Esophagus squamous epithelium (tissue), 5 donors: Measurements from ENCODE around the gene DHRSX. TPM values are rescaled to one million over a fixed set of nuclear protein-coding genes. Genes with fewer than 3 reads are reported as not detected.

Experiments used
- DNase-seq: peaks from one replicate; lab custom pipeline; 2025; lab: John Stamatoyannopoulos, UW
- H3K27ac ChIP-seq, 4 donors: fragments of 200-600 bp; sonication (generic); one replicate each; pipeline ENCODE4 v1.5.1; 2016 to 2019; ENCODE audit warnings: mild to moderate bottlenecking in 1 of 4
- H3K27me3 ChIP-seq, 4 donors: fragments of 200-600 bp; sonication (generic); 1 replicate in 3 of 4; 2 replicates in 1 of 4; pipeline versions ENCODE4 v1.5.1 to v1.6.0; 2017 to 2021; ENCODE audit warnings: antibody characterized with exemption in 1 of 4
- H3K36me3 ChIP-seq, 3 donors: fragments of 200-600 bp; sonication (generic); one replicate each; pipeline ENCODE4 v1.5.1; 2016 to 2019
- H3K4me1 ChIP-seq, 3 donors: fragments of 200-600 bp; sonication (generic); one replicate each; pipeline ENCODE4 v1.5.1; 2017 to 2019
- H3K4me3 ChIP-seq, 4 donors: fragments of 200-600 bp; sonication (generic); 1 replicate in 3 of 4; 2 replicates in 1 of 4; pipeline ENCODE4 v1.5.1; 2016 to 2019; ENCODE audit warnings: mild to moderate bottlenecking in 2 of 4, moderate library complexity in 1 of 4
- H3K9me3 ChIP-seq, 3 donors: fragments of 200-600 bp; sonication (generic); one replicate each; pipeline ENCODE4 v1.5.1; 2016 to 2019
- CTCF ChIP-seq, 6 experiments: fragments of 450-650 bp in 4 of 6; fragments of 200-600 bp in 2 of 6; sonication (generic) in 2 of 6; IDR thresholded peaks; one replicate each; pipeline ENCODE4 v1.5.1; 2016 to 2019; ENCODE audit warnings: antibody characterized with exemption in 6 of 6, mild to moderate bottlenecking in 4 of 6, moderate library complexity in 4 of 6
- POLR2A ChIP-seq, 4 donors: fragments of 450-650 bp; IDR thresholded peaks; one replicate each; pipeline ENCODE4 v1.6.1; 2017; ENCODE audit warnings: antibody characterized with exemption in 4 of 4, mild to moderate bottlenecking in 4 of 4, moderate library complexity in 3 of 4
- WGBS, 2 donors: methylation state at CpG; one replicate each; pipeline ENCODE4 v1.1.5; 2018; 5-methylcytosine and 5-hydroxymethylcytosine counted together
- intact Hi-C: fragments of 100-400 bp; cut with DNase I; formaldehyde crosslinking; loops from one replicate; pipeline ENCODE4 v1.15.0; 2022
- total RNA-seq, 4 donors: library from RNA; depleted of rRNA; stranded (reverse); fragments of >200 nt; gene quantifications; one replicate each; pipeline ENCODE4 v1.1.0, GENCODE V29; 2016
- donor health status: DM: yes; HTN: yes; CAD: no.

The DHRSX gene
- total RNA-seq, 4 donors from 2014 or later, result 4.1 to 12.2 (median 8.0) TPM

GRCh38 chrX:2412131-2412530 lies 88.6 kb downstream of the DHRSX start:
- Histone ChIP-seq H3K27me3 (no peaks in the 10 kb centered on the region), H3K4me1 (peaks cover 0 to 6% (median 0%) of the 10 kb centered on the region in 3 donors), H3K27ac (no peak overlapping the region), H3K4me3 (no peak overlapping the region), H3K9me3 (peaks cover 0 to 3% (median 2%) of the 10 kb centered on the region in 3 donors), H3K36me3 (peaks cover 0 to 14% (median 0%) of the 10 kb centered on the region in 3 donors)
- no peak for TF ChIP-seq POLR2A (IDR thresholded peaks at IDR 0.05)
- no peak for TF ChIP-seq CTCF (IDR thresholded peaks at IDR 0.05)
- 87 to 93% methylated on average over 9 of the region's 9 CpGs for WGBS, 2 donors
- no peak for DNase-seq
- intact Hi-C loops, result no loop called here

- Histone ChIP-seq H3K27me3 (no peaks in the 10 kb centered on the region), H3K27ac (no peak overlapping the region), H3K4me1 (peaks cover 0 to 6% (median 0%) of the 10 kb centered on the region in 3 donors), H3K9me3 (peaks cover 0 to 8% (median 6%) of the 10 kb centered on the region in 3 donors), H3K4me3 (no peak overlapping the region), H3K36me3 (peaks cover 0 to 24% (median 0%) of the 10 kb centered on the region in 3 donors)
- intact Hi-C loops, result no loop called here
- WGBS, 2 donors, result 59 to 86% methylated on average over 2 to 7 of the region's 12 CpGs
- no peak for DNase-seq
- TF ChIP-seq CTCF (IDR thresholded peaks at IDR 0.05), result no peak
These were observed 90.3 kb downstream of the DHRSX start for GRCh38 chrX:2410279-2411020.

- Histone ChIP-seq H3K4me1 (peaks cover 0 to 6% (median 0%) of the 10 kb centered on the region in 3 donors), H3K4me3 (no peak overlapping the region), H3K27me3 (no peaks in the 10 kb centered on the region), H3K27ac (no peak overlapping the region), H3K9me3 (peaks cover 0 to 8% (median 6%) of the 10 kb centered on the region in 3 donors), H3K36me3 (peaks cover 0 to 24% (median 0%) of the 10 kb centered on the region in 3 donors)
- DNase-seq, result no peak
- intact Hi-C loops, result no loop called here
- no peak for TF ChIP-seq CTCF (IDR thresholded peaks at IDR 0.05)
- TF ChIP-seq POLR2A (IDR thresholded peaks at IDR 0.05), result no peak
- WGBS, 2 donors, result 53 to 94% methylated on average over 4 to 6 of the region's 8 CpGs
These were observed 91.0 kb downstream of the DHRSX start for GRCh38 chrX:2409796-2410195.

- Histone ChIP-seq H3K4me1 (peaks cover 0 to 6% (median 0%) of the 10 kb centered on the region in 3 donors), H3K27ac (no peak overlapping the region), H3K27me3 (no peaks in the 10 kb centered on the region), H3K9me3 (peaks cover 0 to 8% (median 6%) of the 10 kb centered on the region in 3 donors), H3K36me3 (peaks cover 0 to 24% (median 0%) of the 10 kb centered on the region in 3 donors), H3K4me3 (no peak overlapping the region)
- DNase-seq, result no peak
- intact Hi-C loops, result no loop called here
- TF ChIP-seq POLR2A (IDR thresholded peaks at IDR 0.05) (no peak), CTCF (IDR thresholded peaks at IDR 0.05) (no peak)
- WGBS, 2 donors, result 82 to 90% methylated on average over 9 of the region's 9 CpGs
These were observed 91.9 kb downstream of the DHRSX start for GRCh38 chrX:2408856-2409255.

GRCh38 chrX:2406891-2407518 lies 93.8 kb downstream of the DHRSX start:
- Histone ChIP-seq H3K27ac (no peak overlapping the region), H3K36me3 (peaks cover 0 to 24% (median 0%) of the 10 kb centered on the region in 3 donors), H3K27me3 (no peaks in the 10 kb centered on the region), H3K9me3 (peaks cover 0 to 8% (median 6%) of the 10 kb centered on the region in 3 donors), H3K4me1 (peaks cover 0 to 12% (median 3%) of the 10 kb centered on the region in 3 donors), H3K4me3 (no peak overlapping the region)
- intact Hi-C loops, result no loop called here
- TF ChIP-seq POLR2A (IDR thresholded peaks at IDR 0.05) (no peak), CTCF (IDR thresholded peaks at IDR 0.05) (no peak)
- DNase-seq, result no peak
- 90 to 97% methylated on average over 13 of the region's 14 CpGs for WGBS, 2 donors
